LNCAP (cell line): ENCODE measurements around the gene CNTNAP1.

ENCODE experiments used
- TF ChIP-seq, protein P1 (sequence below): fragments of 450-650 bp; IDR thresholded peaks from 2 replicates; pipeline ENCODE4 v1.5.1; 2017; ENCODE audit warnings: mild to moderate bottlenecking

Gene CNTNAP1

DNA sequence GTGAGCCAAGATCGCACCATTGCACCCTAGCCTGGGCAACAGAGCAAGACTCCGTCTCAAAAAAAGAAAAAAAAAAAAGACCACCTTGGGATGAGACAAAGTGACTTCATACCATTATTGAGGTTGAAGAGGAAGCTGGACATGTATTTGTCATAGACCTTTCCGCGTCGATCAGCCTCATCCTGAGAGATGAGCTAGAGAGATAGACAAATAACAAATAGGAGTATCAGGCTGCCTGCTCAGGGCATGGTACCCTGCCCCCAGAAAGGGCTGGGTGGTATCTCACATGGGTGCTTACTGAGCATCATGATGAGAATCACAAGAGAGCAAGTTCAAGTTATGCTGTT is 22.1 kb downstream of the CNTNAP1 start:
- TF ChIP-seq, protein P1, sequence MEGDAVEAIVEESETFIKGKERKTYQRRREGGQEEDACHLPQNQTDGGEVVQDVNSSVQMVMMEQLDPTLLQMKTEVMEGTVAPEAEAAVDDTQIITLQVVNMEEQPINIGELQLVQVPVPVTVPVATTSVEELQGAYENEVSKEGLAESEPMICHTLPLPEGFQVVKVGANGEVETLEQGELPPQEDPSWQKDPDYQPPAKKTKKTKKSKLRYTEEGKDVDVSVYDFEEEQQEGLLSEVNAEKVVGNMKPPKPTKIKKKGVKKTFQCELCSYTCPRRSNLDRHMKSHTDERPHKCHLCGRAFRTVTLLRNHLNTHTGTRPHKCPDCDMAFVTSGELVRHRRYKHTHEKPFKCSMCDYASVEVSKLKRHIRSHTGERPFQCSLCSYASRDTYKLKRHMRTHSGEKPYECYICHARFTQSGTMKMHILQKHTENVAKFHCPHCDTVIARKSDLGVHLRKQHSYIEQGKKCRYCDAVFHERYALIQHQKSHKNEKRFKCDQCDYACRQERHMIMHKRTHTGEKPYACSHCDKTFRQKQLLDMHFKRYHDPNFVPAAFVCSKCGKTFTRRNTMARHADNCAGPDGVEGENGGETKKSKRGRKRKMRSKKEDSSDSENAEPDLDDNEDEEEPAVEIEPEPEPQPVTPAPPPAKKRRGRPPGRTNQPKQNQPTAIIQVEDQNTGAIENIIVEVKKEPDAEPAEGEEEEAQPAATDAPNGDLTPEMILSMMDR: no peak

DNA sequence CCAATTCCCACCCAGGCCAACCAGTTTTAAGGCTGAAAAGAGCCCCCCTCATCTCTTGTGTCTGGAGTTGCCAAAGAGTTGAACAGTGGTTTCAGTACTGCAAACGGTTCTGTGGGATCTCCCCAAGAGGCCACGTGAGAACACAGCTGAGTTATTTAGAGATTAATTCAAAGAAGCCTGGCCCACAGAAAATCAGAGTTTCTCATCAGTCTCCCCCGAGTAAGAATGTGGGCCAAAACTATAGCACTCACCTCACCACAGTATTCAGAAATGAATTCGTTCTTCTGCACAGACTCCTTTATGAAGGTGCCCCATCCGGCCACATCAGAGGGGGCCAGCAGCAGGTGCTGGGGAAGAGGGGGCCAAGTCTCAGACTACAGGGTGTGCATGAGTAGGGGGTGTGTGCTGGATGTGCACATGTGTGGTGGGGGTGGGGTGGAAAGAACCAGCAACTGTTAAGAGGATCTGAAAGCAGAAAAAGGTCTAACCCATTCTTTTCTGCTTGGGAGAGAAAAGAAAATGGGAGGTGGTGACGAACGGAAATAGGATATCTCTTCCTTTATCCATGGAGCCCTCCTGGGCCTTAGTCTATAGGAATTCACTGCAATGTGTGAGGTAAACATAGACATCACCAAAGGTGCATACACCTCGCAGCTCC is 22.6 kb downstream of the CNTNAP1 start:
- TF ChIP-seq, protein P1: no peak

DNA sequence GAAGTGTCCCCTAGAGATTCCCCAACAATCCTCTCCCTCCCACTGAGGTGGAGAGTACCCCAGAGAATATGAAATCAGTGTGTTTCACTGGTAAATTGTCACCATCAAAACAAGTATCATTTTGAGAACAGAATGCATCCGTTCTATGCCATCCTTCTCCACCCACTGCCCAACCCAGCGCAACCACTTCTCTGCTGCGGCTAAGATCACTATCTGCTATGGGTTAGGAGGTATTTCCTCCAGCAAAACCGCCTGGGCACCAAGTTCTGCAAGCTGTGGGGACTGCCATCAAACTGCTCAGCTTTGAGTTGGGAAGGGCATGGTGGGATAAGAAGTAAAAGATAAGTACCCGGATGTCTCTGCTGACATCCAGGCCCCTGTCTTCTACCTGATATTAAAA is 24.4 kb downstream of the CNTNAP1 start:
- TF ChIP-seq, protein P1: no peak

DNA sequence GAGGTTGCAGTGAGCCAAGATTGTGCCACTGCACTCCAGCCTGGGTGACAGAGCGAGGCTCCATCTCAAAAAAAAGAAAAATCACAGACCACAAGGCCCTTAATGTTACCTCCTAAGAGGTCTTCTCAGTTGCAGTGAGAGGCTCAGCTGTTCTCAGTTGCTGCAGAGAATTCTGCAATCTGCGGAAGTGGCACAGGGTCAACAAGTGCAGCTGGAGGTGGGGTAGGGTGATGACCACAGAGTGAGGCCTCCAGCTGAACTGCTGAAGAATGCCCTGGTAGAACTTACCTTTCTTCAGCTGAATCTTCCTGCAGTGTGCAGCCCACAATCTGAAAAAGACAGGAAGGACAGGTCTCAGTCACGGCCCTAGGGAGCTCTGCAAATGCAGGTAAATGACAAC is 26.3 kb downstream of the CNTNAP1 start:
- TF ChIP-seq, protein P1: no peak

DNA sequence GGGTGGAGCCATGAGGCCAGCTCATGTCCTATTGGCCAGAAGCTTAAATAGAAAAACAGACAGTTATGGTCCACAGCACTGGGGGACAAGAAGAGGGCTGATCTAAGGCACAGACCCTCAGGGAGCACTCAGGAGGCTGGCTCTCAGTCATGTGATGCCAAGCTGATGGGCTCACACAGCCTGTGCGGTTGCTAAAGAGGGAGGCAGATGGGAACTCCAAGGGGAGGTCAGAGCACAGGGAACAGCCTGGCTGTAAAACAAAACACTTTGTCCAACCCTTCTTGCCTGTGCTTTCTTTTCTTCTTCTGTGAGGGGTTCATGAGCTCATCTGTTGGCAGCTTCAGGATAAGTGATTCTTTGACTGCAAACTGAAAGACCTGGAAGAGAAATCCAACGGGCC is 27.2 kb downstream of the CNTNAP1 start:
- TF ChIP-seq, protein P1: no peak

DNA sequence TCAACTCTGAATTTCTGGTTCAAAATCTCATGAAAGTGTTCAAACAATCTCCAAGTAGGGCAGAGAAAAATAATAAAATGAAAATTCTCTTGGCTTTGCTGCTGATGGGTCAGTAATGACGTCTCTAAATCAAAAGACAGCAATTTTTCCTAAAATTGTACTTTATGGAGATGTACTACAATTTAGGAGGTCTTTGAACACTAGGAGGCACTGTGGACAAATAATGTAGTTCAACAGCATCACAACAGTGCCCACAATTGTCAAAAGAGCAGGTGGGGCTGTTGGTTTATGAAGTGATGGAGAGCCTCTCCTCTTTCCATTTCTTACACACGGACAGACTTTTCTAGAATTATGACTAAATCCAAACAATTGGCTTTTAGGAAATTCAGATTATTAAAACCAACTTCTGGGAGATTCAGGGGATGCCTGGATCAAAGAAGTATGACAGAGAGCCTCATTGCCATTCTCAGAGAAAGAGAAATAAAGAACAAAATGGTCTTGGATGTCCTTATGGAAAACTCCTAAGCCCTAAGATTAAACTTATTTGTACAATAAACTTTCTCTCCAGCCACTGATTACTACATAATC is 38.8 kb downstream of the CNTNAP1 start:
- TF ChIP-seq, protein P1: peak; percentile 73

DNA sequence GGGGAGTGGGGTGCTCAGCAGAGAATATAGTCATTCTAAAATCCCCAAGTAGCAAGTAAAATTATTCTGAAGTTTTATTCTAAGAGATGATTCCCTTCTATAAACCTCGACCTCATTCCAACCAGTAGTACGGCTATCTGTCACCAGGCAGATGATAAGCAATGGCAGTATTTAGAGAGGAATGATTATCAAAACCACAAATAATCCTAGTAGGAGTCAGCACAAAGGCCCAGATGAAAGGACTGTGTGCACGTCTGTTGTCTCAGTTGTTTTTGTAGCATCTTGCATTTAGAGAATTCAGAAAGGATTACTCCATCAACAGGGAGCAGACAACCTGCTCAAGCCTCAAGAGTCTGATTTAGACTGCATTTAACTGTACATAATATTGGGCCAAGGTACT is 41.3 kb downstream of the CNTNAP1 start:
- TF ChIP-seq, protein P1: no peak

DNA sequence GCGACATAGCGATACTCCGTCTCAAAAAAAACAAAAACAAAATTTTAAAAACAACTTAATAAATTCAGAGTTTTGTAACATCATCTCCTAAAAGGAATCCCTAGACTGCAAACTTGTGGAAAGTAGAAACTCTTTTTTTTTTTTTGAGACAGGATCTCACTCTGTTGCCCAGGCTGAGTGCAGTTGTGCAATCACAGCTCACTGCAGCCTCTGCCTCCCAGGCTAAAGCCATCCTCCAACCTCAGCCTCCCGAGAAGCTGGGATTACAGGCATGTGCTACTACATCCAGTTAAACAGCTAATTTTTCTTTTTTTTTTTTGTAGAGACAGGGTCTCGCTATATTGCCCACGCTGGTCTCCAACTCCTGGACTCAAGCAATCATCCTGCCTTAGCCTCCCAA is 42.8 kb downstream of the CNTNAP1 start:
- TF ChIP-seq, protein P1: no peak
